Ishikawa (cell line): ENCODE measurements around the gene MTHFD1.

Experiments
- CEBPB ChIP-seq: IDR thresholded peaks from 2 replicates; pipeline ENCODE4 v1.6.1; 2012
- CREB1 ChIP-seq: IDR thresholded peaks from 2 replicates; pipeline ENCODE4 v1.6.1; 2012; ENCODE audit warnings: low read depth
- EGR1 ChIP-seq: IDR thresholded peaks from 2 replicates; pipeline ENCODE4 v1.6.1; 2012
- EP300 ChIP-seq: IDR thresholded peaks from 2 replicates; pipeline ENCODE4 v1.6.1; 2012; ENCODE audit warnings: borderline replicate concordance
- FOXM1 ChIP-seq: IDR thresholded peaks from 2 replicates; pipeline ENCODE4 v1.6.1; 2012; ENCODE audit warnings: low read depth, borderline replicate concordance
- MAX ChIP-seq: IDR thresholded peaks from 2 replicates; pipeline ENCODE4 v1.6.1; 2012
- NFIC ChIP-seq: IDR thresholded peaks from 2 replicates; pipeline ENCODE4 v1.6.1; 2012
- RAD21 ChIP-seq: IDR thresholded peaks from 2 replicates; pipeline ENCODE4 v1.6.1; 2012; ENCODE audit warnings: low read depth
- REST ChIP-seq: IDR thresholded peaks from 2 replicates; pipeline ENCODE4 v1.6.1; 2012; ENCODE audit warnings: low read depth, mild to moderate bottlenecking
- TAF1 ChIP-seq: IDR thresholded peaks from 2 replicates; pipeline ENCODE4 v1.6.1; 2012; ENCODE audit warnings: low read depth, mild to moderate bottlenecking
- TCF12 ChIP-seq: IDR thresholded peaks from 2 replicates; pipeline ENCODE4 v1.6.1; 2012; ENCODE audit warnings: low read depth
- TEAD4 ChIP-seq: IDR thresholded peaks from 2 replicates; pipeline ENCODE4 v1.6.1; 2012
- USF1 ChIP-seq: IDR thresholded peaks from 2 replicates; pipeline ENCODE4 v1.6.1; 2012
- YY1 ChIP-seq: IDR thresholded peaks from 2 replicates; pipeline ENCODE4 v1.6.1; 2012; ENCODE audit warnings: low read depth
- ZBTB7A ChIP-seq: IDR thresholded peaks from 2 replicates; pipeline ENCODE4 v1.6.1; 2012; ENCODE audit warnings: low read depth

The MTHFD1 gene

GRCh38 chr14:64438181-64438841 lies 50.2 kb downstream of the MTHFD1 start:
- TF ChIP-seq NFIC = no peak

- TF ChIP-seq TCF12 = no peak
- TF ChIP-seq CEBPB = no peak
- TF ChIP-seq ZBTB7A = no peak
- no peak for TF ChIP-seq NFIC
- TF ChIP-seq TEAD4 = no peak
- TF ChIP-seq RAD21 = no peak
- TF ChIP-seq USF1 = no peak
- TF ChIP-seq FOXM1 = no peak
- TF ChIP-seq YY1 = no peak
- no peak for TF ChIP-seq CREB1
- no peak for TF ChIP-seq REST
- TF ChIP-seq TAF1 = no peak
- no peak for TF ChIP-seq MAX
- TF ChIP-seq EP300 = no peak
- no peak for TF ChIP-seq EGR1
These were observed 51.0 kb downstream of the MTHFD1 start for GRCh38 chr14:64439141-64439540.

GRCh38 chr14:64440494-64440893 lies 52.3 kb downstream of the MTHFD1 start:
- no peak for TF ChIP-seq ZBTB7A
- peak; percentile 54; the same call in 1 of the 2 replicates for TF ChIP-seq CEBPB
- TF ChIP-seq EGR1 = no peak
- no peak for TF ChIP-seq TEAD4

GRCh38 chr14:64442300-64442988 lies 54.3 kb downstream of the MTHFD1 start:
- TF ChIP-seq TEAD4 (no peak), REST (peak; percentile 51; the same call in 1 of the 2 replicates)

- no peak for TF ChIP-seq RAD21
- TF ChIP-seq REST = no peak
These were observed 56.0 kb downstream of the MTHFD1 start for GRCh38 chr14:64444140-64444539.

- TF ChIP-seq CEBPB (0 out of 2 replicates have a peak, but pooled peaks have one; percentile 16), TEAD4 (peak; percentile 56; the same call in 1 of the 2 replicates), YY1 (0 out of 2 replicates have a peak, but pooled peaks have one; percentile 17), FOXM1 (0 out of 2 replicates have a peak, but pooled peaks have one; percentile 20), EP300 (no peak; the same call in 1 of the 2 replicates), REST (no peak), RAD21 (0 out of 2 replicates have a peak, but pooled peaks have one; percentile 2), EGR1 (peak; percentile 60)
These were observed 57.1 kb downstream of the MTHFD1 start for GRCh38 chr14:64444984-64445845.
